A673 (cell line): ENCODE measurements around the gene MLLT11. TPM values are rescaled to one million over a fixed set of nuclear protein-coding genes. Genes with fewer than 3 reads are reported as not detected.

Experiments
- BruUV-seq: library from RNA; stranded (reverse); fragments of 400-500 nt; replicated peaks from 2 replicates; lab custom pipeline; 2021; lab: Mats Ljungman, UMichigan
- CTCF ChIA-PET: fragments of 300-600 bp; sonication (Branson Sonifier 250); formaldehyde crosslinking; loops from one replicate; lab custom pipeline; 2022; ENCODE audit warnings: antibody characterized with exemption; lab: Charles Lee
- POLR2A ChIA-PET: fragments of 300-600 bp; sonication (Branson Sonifier 250); formaldehyde crosslinking; loops from one replicate; lab custom pipeline; 2022; ENCODE audit warnings: antibody characterized with exemption; ENCODE audit not compliant: low non-redundant PET; lab: Charles Lee
- DNase-seq: peaks from one replicate; pipeline ENCODE4 v3.0.0-alpha.2; 2015; ENCODE audit warnings: low spot score
- H3K27ac ChIP-seq: fragments of 200-600 bp; sonication (generic); 2 replicates; pipeline ENCODE4 v1.5.1; 2016; ENCODE audit warnings: mixed run types, low read depth, mild to moderate bottlenecking, mixed read lengths, antibody characterized with exemption, low read length; ENCODE audit not compliant: poor library complexity, severe bottlenecking
- H3K27me3 ChIP-seq: fragments of 200-600 bp; sonication (generic); replicated peaks from 2 replicates; pipeline ENCODE4 v1.6.1; 2017; ENCODE audit warnings: mixed run types, low read depth, mild to moderate bottlenecking, mixed read lengths, antibody characterized with exemption, low read length; ENCODE audit not compliant: insufficient read depth, poor library complexity
- H3K36me3 ChIP-seq: fragments of 200-600 bp; sonication (generic); 2 replicates; pipeline ENCODE4 v1.6.1; 2016; ENCODE audit warnings: mixed run types, mild to moderate bottlenecking, mixed read lengths, antibody characterized with exemption, low read length; ENCODE audit not compliant: insufficient read depth, poor library complexity, severe bottlenecking
- H3K4me1 ChIP-seq: fragments of 200-600 bp; sonication (generic); 2 replicates; pipeline ENCODE4 v1.6.1; 2017; ENCODE audit warnings: mixed run types, mild to moderate bottlenecking, mixed read lengths, antibody characterized with exemption, low read length; ENCODE audit not compliant: insufficient read depth, poor library complexity, severe bottlenecking
- H3K4me3 ChIP-seq: fragments of 200-600 bp; sonication (generic); 2 replicates; pipeline ENCODE4 v1.5.1; 2016; ENCODE audit warnings: low read depth, mixed run types, mild to moderate bottlenecking, mixed read lengths, low read length; ENCODE audit not compliant: poor library complexity, severe bottlenecking
- H3K9me3 ChIP-seq: fragments of 200-600 bp; sonication (generic); 2 replicates; pipeline ENCODE4 v1.6.1; 2016; ENCODE audit warnings: mixed run types, low read depth, mild to moderate bottlenecking, mixed read lengths, antibody characterized with exemption, low read length; ENCODE audit not compliant: poor library complexity, severe bottlenecking
- EZH2 ChIP-seq: fragments of 200-600 bp; sonication (generic); IDR thresholded peaks from 2 replicates; pipeline ENCODE4 v1.6.1; 2017; ENCODE audit warnings: borderline replicate concordance, low read depth, mild to moderate bottlenecking, mixed read lengths, antibody characterized with exemption, low read length; ENCODE audit not compliant: poor library complexity, severe bottlenecking
- intact Hi-C: fragments of 100-400 bp; cut with micrococcal nuclease; formaldehyde crosslinking; loops from one replicate; pipeline ENCODE4 v1.10.0; 2022; ENCODE audit not compliant: unreplicated experiment
- total RNA-seq: library from RNA; stranded (reverse); gene quantifications from 2 replicates; pipeline ENCODE4 v1.2.3, GENCODE V29; 2021
- TF ChIP-seq, protein P1 (sequence below): fragments of 300-800, 200-600 bp; sonication (generic); conservative IDR thresholded peaks from 2 replicates; pipeline ENCODE4 v1.5.1; 2017; ENCODE audit warnings: low read depth, mild to moderate bottlenecking, antibody characterized with exemption, low read length, moderate library complexity, mixed read lengths

The MLLT11 gene
- total RNA-seq, 1 experiment from 2014 or later: 108 TPM

- no peak for DNase-seq
- BruUV-seq: no TSS peak
- Histone ChIP-seq H3K9me3 (no peaks in the 10 kb centered on the region), H3K36me3 (no peaks in the 10 kb centered on the region), H3K4me3 (no peak overlapping the region), H3K27ac (no peak overlapping the region), H3K27me3 (no peaks in the 10 kb centered on the region), H3K4me1 (no peaks in the 10 kb centered on the region)
- intact Hi-C loops: no loop called here
- TF ChIP-seq, protein P1, sequence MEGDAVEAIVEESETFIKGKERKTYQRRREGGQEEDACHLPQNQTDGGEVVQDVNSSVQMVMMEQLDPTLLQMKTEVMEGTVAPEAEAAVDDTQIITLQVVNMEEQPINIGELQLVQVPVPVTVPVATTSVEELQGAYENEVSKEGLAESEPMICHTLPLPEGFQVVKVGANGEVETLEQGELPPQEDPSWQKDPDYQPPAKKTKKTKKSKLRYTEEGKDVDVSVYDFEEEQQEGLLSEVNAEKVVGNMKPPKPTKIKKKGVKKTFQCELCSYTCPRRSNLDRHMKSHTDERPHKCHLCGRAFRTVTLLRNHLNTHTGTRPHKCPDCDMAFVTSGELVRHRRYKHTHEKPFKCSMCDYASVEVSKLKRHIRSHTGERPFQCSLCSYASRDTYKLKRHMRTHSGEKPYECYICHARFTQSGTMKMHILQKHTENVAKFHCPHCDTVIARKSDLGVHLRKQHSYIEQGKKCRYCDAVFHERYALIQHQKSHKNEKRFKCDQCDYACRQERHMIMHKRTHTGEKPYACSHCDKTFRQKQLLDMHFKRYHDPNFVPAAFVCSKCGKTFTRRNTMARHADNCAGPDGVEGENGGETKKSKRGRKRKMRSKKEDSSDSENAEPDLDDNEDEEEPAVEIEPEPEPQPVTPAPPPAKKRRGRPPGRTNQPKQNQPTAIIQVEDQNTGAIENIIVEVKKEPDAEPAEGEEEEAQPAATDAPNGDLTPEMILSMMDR: no peak
- no peak for TF ChIP-seq EZH2
- ChIA-PET POLR2A (no interaction called here), CTCF (no interaction called here)
Measured at GRCh38 chr1:151108331-151108730, 48.1 kb downstream of the MLLT11 start.

- intact Hi-C loops: no loop called here
- ChIA-PET CTCF (interaction anchor here (0.7 kb wide), 2 partner anchors 14 to 24 kb away, joined by 3 to 6 read pairs; no protein-coding TSS in a partner anchor), POLR2A (no interaction called here)
- no TSS peak for BruUV-seq
- no peaks in the 10 kb centered on the region for H3K9me3 ChIP-seq
- H3K36me3 ChIP-seq: no peaks in the 10 kb centered on the region
- TF ChIP-seq EZH2: no peak
- TF ChIP-seq, protein P1: no peak
- no peaks in the 10 kb centered on the region for H3K27me3 ChIP-seq
- DNase-seq: no peak
- no peaks in the 10 kb centered on the region for H3K4me1 ChIP-seq
- no peak overlapping the region for H3K4me3 ChIP-seq
- H3K27ac ChIP-seq: no peak overlapping the region
Measured at GRCh38 chr1:151113877-151114276, 53.7 kb downstream of the MLLT11 start.

Other genes with a start within 250 kb of the MLLT11 start
- gene ARNT, start 183.8 kb upstream of the MLLT11 start, total RNA-seq: 31.2 and 38.2 TPM in 2 replicates
- not detected in 2 replicates for gene CTXND2, start 173.3 kb upstream of the MLLT11 start, total RNA-seq
- 66.5 and 71.0 TPM in 2 replicates for gene SETDB1, start 134.0 kb upstream of the MLLT11 start, total RNA-seq
- 222 and 239 TPM in 2 replicates for gene CERS2, start 85.6 kb upstream of the MLLT11 start, total RNA-seq
- gene ANXA9, start 78.1 kb upstream of the MLLT11 start, total RNA-seq: not detected in 2 replicates
- 11.6 and 16.9 TPM in 2 replicates for gene MINDY1, start 53.5 kb upstream of the MLLT11 start, total RNA-seq
- 19.3 and 21.4 TPM in 2 replicates for gene PRUNE1, start 51.9 kb upstream of the MLLT11 start, total RNA-seq
- 1.5 and 3.5 TPM in 2 replicates for gene BNIPL, start 23.8 kb upstream of the MLLT11 start, total RNA-seq
- 2.9 and 3.9 TPM in 2 replicates for gene C1orf56, start 12.6 kb upstream of the MLLT11 start, total RNA-seq
- 57.5 and 63.8 TPM in 2 replicates for gene CDC42SE1, start 775 bp upstream of the MLLT11 start, total RNA-seq
- gene GABPB2, start 10.4 kb downstream of the MLLT11 start, total RNA-seq: 11.1 and 12.5 TPM in 2 replicates
- 4.7 and 8.9 TPM in 2 replicates for gene SEMA6C, start 86.2 kb downstream of the MLLT11 start, total RNA-seq
- not detected in 2 replicates for gene TNFAIP8L2, start 96.3 kb downstream of the MLLT11 start, total RNA-seq
- 7.7 and 8.1 TPM in 2 replicates for gene LYSMD1, start 105.5 kb downstream of the MLLT11 start, total RNA-seq
- gene SCNM1, start 105.7 kb downstream of the MLLT11 start, total RNA-seq: 57.5 and 59.6 TPM in 2 replicates
- 1.4 and 2.8 TPM in 2 replicates for gene TMOD4, start 115.6 kb downstream of the MLLT11 start, total RNA-seq
- gene VPS72, start 129.8 kb downstream of the MLLT11 start, total RNA-seq: 113 and 114 TPM in 2 replicates
- 109 and 115 TPM in 2 replicates for gene PIP5K1A, start 138.2 kb downstream of the MLLT11 start, total RNA-seq
- gene PSMD4, start 194.3 kb downstream of the MLLT11 start, total RNA-seq: 312 and 339 TPM in 2 replicates
- 26.4 and 30.2 TPM in 2 replicates for gene ZNF687, start 221.9 kb downstream of the MLLT11 start, total RNA-seq